GM12892 (cell line): ENCODE measurements around the gene BPIFB6.

Experiments used
- DNase-seq: peaks from one replicate; pipeline ENCODE4 v3.0.0; 2011; ENCODE audit not compliant: insufficient read length
- FAIRE-seq: peaks from 2 replicates; lab custom pipeline; 2011; peaks lifted over from hg19 to GRCh38; lab: Jason Lieb, UNC
- POLR2A ChIP-seq: IDR thresholded peaks from 2 replicates; pipeline ENCODE4 v1.6.1; 2011; ENCODE audit warnings: low read depth, low read length, control low read depth
- POLR2AphosphoS5 ChIP-seq: IDR thresholded peaks from 2 replicates; pipeline ENCODE4 v1.6.1; 2011; ENCODE audit warnings: low read depth, low read length, control low read depth
- TAF1 ChIP-seq: IDR thresholded peaks from 2 replicates; pipeline ENCODE4 v1.6.1; 2011; ENCODE audit warnings: low read depth, mild to moderate bottlenecking, control low read depth, low read length, borderline replicate concordance

BPIFB6 gene

GRCh38 chr20:33093074-33093473 lies 61.6 kb downstream of the BPIFB6 start:
- DNase-seq, result no peak
- no peak for FAIRE-seq
- TF ChIP-seq POLR2A (no peak), TAF1 (no peak), POLR2AphosphoS5 (no peak)

DNA sequence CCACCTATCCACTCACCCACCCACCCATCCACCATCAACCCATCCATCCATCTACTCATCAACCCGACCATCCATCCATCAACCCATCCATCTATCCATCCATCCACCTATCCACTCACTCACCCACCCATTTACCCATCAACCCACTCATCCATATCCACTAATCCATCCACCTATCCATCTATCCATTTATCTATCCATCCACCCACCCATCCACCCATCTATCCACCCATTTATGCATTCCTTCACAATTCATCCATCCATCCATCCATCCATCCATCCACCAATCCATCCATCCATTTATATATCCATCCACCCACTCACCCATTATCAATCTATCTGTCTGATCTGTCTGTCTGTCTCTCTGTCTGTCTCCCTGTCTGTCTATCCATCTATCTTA lies 62.1 kb downstream of the BPIFB6 start:
- no peak for DNase-seq
- no peak for TF ChIP-seq TAF1
- TF ChIP-seq POLR2AphosphoS5, result no peak
- TF ChIP-seq POLR2A, result no peak
- no peak for FAIRE-seq
